ENCODE measurements around the gene WASF2. TPM values are rescaled to one million over a fixed set of nuclear protein-coding genes. Genes with fewer than 3 reads are reported as not detected.

Gene WASF2
- total and polyA plus RNA-seq, 2 of the 13 experiments (the other 11 are each of a cell fraction or from before 2014, with no cell fraction given), result 10.4 to 27.7 TPM

GRCh38 chr1:27527223-27527889 lies 37.4 kb upstream of the WASF2 start (continued):
- TF ChIP-seq ZSCAN5A (CRISPR knock-in tag; IDR thresholded peaks at IDR 0.05; ENCODE audit: borderline replicate concordance) (no peak), FOXP1 (IDR thresholded peaks at IDR 0.05) (no peak), FOXP1 (CRISPR knock-in tag; IDR thresholded peaks at IDR 0.05) (peak; percentile 56), MXD1 (CRISPR knock-in tag; IDR thresholded peaks at IDR 0.05) (no peak), ZNF691 (CRISPR knock-in tag; IDR thresholded peaks at IDR 0.05; ENCODE audit: borderline replicate concordance, low read depth) (no peak; the same call in 1 of the 2 replicates), ZNF160 (CRISPR knock-in tag; IDR thresholded peaks at IDR 0.05) (no peak), SIN3B (IDR thresholded peaks at IDR 0.05; ENCODE audit: low read length) (no peak), CREM (IDR thresholded peaks at IDR 0.05) (no peak), CREM (CRISPR knock-in tag; IDR thresholded peaks at IDR 0.05) (no peak), CTCF (CRISPR knock-in tag; IDR thresholded peaks at IDR 0.05) (no peak), KLF9 (CRISPR knock-in tag; IDR thresholded peaks at IDR 0.05; ENCODE audit: low read depth) (no peak), ZNF234 (CRISPR knock-in tag; conservative IDR thresholded peaks at IDR 0.05) (no peak), NPAS2 (CRISPR knock-in tag; IDR thresholded peaks at IDR 0.05; ENCODE audit: borderline replicate concordance) (no peak), FLYWCH1 (CRISPR knock-in tag; IDR thresholded peaks at IDR 0.05) (no peak), ZNF136 (CRISPR knock-in tag; IDR thresholded peaks at IDR 0.05; ENCODE audit: low read depth) (no peak), ZNF275 (CRISPR knock-in tag; IDR thresholded peaks at IDR 0.05; ENCODE audit: borderline replicate concordance) (peak; percentile 8; the same call in 1 of the 2 replicates), ZBTB43 (CRISPR knock-in tag; conservative IDR thresholded peaks at IDR 0.05) (no peak), GATAD2A (CRISPR knock-in tag; IDR thresholded peaks at IDR 0.05) (0 out of 2 replicates have a peak, but pooled peaks have one; percentile 13), SALL1 (CRISPR knock-in tag; IDR thresholded peaks at IDR 0.05) (no peak; the same call in 1 of the 2 replicates), ZNF777 (CRISPR knock-in tag; IDR thresholded peaks at IDR 0.05) (no peak), ZFX (CRISPR knock-in tag; IDR thresholded peaks at IDR 0.05; ENCODE audit: low read depth) (no peak), ONECUT2 (CRISPR knock-in tag; IDR thresholded peaks at IDR 0.05) (no peak), ZNF740 (CRISPR knock-in tag; IDR thresholded peaks at IDR 0.05) (no peak), SCMH1 (CRISPR knock-in tag; IDR thresholded peaks at IDR 0.05; ENCODE audit: borderline replicate concordance) (no peak), BRD4 (CRISPR knock-in tag; IDR thresholded peaks at IDR 0.05) (no peak)
